ENCODE data around the gene MPP7.

DNA sequence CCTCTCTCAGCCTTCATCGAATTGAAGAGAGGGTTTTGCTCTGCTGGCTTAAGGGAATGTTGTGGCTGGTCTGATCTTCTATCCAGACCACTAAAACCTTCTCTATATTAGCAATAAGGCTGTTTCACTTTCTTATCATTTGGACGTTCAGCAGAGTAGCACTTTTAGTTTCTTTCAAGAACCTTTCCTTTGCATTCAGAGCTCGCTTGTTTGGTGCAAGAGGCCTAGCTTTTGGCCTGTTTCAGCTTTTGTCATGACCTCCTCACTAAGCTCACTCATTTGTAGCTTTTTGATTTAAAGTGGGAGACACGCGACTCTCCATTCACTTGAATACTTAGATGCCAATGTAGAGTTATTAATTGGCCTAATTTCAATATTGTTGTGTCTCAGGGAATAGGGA is 3.9 kb downstream of the MPP7 start:
- TF ChIP-seq, protein P1, sequence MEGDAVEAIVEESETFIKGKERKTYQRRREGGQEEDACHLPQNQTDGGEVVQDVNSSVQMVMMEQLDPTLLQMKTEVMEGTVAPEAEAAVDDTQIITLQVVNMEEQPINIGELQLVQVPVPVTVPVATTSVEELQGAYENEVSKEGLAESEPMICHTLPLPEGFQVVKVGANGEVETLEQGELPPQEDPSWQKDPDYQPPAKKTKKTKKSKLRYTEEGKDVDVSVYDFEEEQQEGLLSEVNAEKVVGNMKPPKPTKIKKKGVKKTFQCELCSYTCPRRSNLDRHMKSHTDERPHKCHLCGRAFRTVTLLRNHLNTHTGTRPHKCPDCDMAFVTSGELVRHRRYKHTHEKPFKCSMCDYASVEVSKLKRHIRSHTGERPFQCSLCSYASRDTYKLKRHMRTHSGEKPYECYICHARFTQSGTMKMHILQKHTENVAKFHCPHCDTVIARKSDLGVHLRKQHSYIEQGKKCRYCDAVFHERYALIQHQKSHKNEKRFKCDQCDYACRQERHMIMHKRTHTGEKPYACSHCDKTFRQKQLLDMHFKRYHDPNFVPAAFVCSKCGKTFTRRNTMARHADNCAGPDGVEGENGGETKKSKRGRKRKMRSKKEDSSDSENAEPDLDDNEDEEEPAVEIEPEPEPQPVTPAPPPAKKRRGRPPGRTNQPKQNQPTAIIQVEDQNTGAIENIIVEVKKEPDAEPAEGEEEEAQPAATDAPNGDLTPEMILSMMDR (IDR thresholded peaks at IDR 0.05): no peak
- TF ChIP-seq POLR2A (IDR thresholded peaks at IDR 0.05) (no peak), POLR2AphosphoS5 (IDR thresholded peaks at IDR 0.05) (no peak)

Measured in breast epithelium (tissue), 3 donors.